Measurements from ENCODE around the gene PSMC4.

DNA sequence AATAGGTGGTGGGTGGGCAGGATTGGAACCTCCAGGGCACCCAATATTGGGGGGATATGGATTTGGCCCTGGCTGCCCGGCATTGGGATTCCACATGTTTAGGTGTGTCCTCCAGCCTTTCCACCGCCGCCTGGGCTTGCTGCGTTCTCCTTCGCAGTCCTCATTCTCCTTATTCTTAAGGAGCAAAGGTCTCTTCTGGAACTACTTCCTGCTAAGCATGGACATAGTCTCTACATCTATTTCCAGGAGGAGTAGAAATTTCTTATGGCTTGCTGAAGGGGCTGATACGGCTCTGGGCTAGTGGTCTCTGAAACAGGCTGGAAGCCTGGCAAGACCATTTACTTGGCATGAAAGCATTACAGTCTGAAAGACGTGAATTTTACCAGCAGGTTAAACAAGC is 27.4 kb upstream of the PSMC4 start:
- TF ChIP-seq POLR2A (IDR thresholded peaks at IDR 0.05; ENCODE audit: borderline replicate concordance, extremely low read depth, insufficient read depth, insufficient read length) (no peak), RAD21 (IDR thresholded peaks at IDR 0.05; ENCODE audit: low read depth) (no peak), JUND (IDR thresholded peaks at IDR 0.05) (no peak), EZH2 (IDR thresholded peaks at IDR 0.05) (no peak), SP1 (IDR thresholded peaks at IDR 0.05; ENCODE audit: low read depth) (no peak)
- TF ChIP-seq, protein P1, sequence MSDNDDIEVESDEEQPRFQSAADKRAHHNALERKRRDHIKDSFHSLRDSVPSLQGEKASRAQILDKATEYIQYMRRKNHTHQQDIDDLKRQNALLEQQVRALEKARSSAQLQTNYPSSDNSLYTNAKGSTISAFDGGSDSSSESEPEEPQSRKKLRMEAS (IDR thresholded peaks at IDR 0.05) = no peak
- TF ChIP-seq, protein P2, sequence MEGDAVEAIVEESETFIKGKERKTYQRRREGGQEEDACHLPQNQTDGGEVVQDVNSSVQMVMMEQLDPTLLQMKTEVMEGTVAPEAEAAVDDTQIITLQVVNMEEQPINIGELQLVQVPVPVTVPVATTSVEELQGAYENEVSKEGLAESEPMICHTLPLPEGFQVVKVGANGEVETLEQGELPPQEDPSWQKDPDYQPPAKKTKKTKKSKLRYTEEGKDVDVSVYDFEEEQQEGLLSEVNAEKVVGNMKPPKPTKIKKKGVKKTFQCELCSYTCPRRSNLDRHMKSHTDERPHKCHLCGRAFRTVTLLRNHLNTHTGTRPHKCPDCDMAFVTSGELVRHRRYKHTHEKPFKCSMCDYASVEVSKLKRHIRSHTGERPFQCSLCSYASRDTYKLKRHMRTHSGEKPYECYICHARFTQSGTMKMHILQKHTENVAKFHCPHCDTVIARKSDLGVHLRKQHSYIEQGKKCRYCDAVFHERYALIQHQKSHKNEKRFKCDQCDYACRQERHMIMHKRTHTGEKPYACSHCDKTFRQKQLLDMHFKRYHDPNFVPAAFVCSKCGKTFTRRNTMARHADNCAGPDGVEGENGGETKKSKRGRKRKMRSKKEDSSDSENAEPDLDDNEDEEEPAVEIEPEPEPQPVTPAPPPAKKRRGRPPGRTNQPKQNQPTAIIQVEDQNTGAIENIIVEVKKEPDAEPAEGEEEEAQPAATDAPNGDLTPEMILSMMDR (IDR thresholded peaks at IDR 0.05 in 2 of 3, conservative IDR thresholded peaks at IDR 0.05 in 1 of 3; ENCODE audit: borderline replicate concordance in 1 of 3, insufficient read depth in 1 of 3, low read depth in 2 of 3, low read length in 2 of 3) = no peak
- TF ChIP-seq, protein P3, sequence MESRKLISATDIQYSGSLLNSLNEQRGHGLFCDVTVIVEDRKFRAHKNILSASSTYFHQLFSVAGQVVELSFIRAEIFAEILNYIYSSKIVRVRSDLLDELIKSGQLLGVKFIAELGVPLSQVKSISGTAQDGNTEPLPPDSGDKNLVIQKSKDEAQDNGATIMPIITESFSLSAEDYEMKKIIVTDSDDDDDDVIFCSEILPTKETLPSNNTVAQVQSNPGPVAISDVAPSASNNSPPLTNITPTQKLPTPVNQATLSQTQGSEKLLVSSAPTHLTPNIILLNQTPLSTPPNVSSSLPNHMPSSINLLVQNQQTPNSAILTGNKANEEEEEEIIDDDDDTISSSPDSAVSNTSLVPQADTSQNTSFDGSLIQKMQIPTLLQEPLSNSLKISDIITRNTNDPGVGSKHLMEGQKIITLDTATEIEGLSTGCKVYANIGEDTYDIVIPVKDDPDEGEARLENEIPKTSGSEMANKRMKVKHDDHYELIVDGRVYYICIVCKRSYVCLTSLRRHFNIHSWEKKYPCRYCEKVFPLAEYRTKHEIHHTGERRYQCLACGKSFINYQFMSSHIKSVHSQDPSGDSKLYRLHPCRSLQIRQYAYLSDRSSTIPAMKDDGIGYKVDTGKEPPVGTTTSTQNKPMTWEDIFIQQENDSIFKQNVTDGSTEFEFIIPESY (IDR thresholded peaks at IDR 0.05; ENCODE audit: extremely low read depth, insufficient replicate concordance, low read length) = no peak
- TF ChIP-seq, protein P4, sequence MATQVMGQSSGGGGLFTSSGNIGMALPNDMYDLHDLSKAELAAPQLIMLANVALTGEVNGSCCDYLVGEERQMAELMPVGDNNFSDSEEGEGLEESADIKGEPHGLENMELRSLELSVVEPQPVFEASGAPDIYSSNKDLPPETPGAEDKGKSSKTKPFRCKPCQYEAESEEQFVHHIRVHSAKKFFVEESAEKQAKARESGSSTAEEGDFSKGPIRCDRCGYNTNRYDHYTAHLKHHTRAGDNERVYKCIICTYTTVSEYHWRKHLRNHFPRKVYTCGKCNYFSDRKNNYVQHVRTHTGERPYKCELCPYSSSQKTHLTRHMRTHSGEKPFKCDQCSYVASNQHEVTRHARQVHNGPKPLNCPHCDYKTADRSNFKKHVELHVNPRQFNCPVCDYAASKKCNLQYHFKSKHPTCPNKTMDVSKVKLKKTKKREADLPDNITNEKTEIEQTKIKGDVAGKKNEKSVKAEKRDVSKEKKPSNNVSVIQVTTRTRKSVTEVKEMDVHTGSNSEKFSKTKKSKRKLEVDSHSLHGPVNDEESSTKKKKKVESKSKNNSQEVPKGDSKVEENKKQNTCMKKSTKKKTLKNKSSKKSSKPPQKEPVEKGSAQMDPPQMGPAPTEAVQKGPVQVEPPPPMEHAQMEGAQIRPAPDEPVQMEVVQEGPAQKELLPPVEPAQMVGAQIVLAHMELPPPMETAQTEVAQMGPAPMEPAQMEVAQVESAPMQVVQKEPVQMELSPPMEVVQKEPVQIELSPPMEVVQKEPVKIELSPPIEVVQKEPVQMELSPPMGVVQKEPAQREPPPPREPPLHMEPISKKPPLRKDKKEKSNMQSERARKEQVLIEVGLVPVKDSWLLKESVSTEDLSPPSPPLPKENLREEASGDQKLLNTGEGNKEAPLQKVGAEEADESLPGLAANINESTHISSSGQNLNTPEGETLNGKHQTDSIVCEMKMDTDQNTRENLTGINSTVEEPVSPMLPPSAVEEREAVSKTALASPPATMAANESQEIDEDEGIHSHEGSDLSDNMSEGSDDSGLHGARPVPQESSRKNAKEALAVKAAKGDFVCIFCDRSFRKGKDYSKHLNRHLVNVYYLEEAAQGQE (IDR thresholded peaks at IDR 0.05; ENCODE audit: low read depth) = no peak

Data from HCT116 (cell line).